Mucosa of rectum (tissue), 2 donors: ENCODE data around the gene TBC1D22A.
"Not testable (repeated sequence)": the region's sequence is repeated elsewhere in the genome, so short reads cannot be mapped to it uniquely, and the experiment has no call there.

Experiments
- H3K27ac ChIP-seq, 2 donors: one replicate each; pipeline ENCODE4 v1.7.0; 2013; ENCODE audit warnings: inconsistent platforms in 2 of 2, low read depth in 2 of 2, low read length in 2 of 2
- H3K27me3 ChIP-seq, 2 donors: one replicate each; pipeline ENCODE4 v1.7.0; 2013; ENCODE audit warnings: low read length in 2 of 2; ENCODE audit not compliant: control insufficient read depth in 2 of 2, insufficient read depth in 2 of 2
- H3K36me3 ChIP-seq, 2 donors: one replicate each; pipeline ENCODE4 v1.7.0; 2013; ENCODE audit warnings: low read length in 2 of 2; ENCODE audit not compliant: control insufficient read depth in 2 of 2, insufficient read depth in 2 of 2
- H3K4me1 ChIP-seq, 2 donors: one replicate each; pipeline ENCODE4 v1.7.0; 2013; ENCODE audit warnings: low read length in 2 of 2, mild to moderate bottlenecking in 1 of 2; ENCODE audit not compliant: control insufficient read depth in 2 of 2, insufficient read depth in 2 of 2
- H3K4me3 ChIP-seq, 2 donors: one replicate each; pipeline ENCODE4 v1.7.0; 2013; ENCODE audit warnings: low read length in 2 of 2
- H3K9ac ChIP-seq, 2 donors: one replicate each; pipeline ENCODE4 v1.7.0; 2013; ENCODE audit warnings: low read length in 2 of 2, low read depth in 1 of 2, mild to moderate bottlenecking in 1 of 2
- H3K9me3 ChIP-seq, 2 donors: one replicate each; pipeline ENCODE4 v1.7.0; 2013; ENCODE audit warnings: low read length in 2 of 2; ENCODE audit not compliant: control insufficient read depth in 2 of 2
- donor health status: healthy.
- donor health status: Normal muscosa, but diverticular disease.

Gene TBC1D22A

DNA sequence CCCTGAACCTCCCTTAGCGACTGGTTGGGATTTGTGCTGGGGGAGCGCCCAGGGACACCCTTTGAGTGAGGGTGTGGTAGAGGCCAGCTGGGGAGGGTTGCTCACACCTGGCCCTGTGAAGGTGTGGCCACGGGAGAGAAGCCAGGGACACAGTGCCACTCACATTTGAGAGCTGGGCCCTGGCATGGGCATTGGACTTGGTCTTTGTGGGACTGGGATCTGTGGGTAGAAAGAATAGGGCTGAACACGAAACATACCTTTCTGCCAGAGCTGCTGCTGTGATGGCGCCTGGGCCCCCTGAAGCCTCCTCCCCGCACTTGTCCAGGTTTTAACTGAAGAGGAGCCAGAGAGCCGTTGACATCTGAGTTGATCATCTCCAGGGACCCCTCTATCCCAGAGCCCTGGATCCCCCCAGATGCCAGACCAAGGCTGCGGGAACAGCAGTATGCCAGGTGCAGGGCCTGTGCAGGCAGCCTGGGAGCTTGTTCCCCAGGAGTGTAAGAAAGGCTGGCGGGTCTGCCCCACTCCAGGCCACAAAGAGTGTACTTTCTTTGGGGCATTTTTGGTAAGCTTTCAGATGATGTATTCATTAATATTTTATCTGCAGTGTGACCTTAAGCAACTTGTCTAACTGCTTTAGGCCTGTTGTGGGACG is 284.1 kb downstream of the TBC1D22A start:
- Histone ChIP-seq H3K4me1 (peaks cover 3 to 25% of the 10 kb centered on the region in 2 donors), H3K9me3 (no peaks in the 10 kb centered on the region), H3K4me3 (no peak overlapping the region), H3K27me3 (no peaks in the 10 kb centered on the region), H3K27ac (no peak overlapping the region), H3K9ac (no peak overlapping the region), H3K36me3 (no peaks in the 10 kb centered on the region)

DNA sequence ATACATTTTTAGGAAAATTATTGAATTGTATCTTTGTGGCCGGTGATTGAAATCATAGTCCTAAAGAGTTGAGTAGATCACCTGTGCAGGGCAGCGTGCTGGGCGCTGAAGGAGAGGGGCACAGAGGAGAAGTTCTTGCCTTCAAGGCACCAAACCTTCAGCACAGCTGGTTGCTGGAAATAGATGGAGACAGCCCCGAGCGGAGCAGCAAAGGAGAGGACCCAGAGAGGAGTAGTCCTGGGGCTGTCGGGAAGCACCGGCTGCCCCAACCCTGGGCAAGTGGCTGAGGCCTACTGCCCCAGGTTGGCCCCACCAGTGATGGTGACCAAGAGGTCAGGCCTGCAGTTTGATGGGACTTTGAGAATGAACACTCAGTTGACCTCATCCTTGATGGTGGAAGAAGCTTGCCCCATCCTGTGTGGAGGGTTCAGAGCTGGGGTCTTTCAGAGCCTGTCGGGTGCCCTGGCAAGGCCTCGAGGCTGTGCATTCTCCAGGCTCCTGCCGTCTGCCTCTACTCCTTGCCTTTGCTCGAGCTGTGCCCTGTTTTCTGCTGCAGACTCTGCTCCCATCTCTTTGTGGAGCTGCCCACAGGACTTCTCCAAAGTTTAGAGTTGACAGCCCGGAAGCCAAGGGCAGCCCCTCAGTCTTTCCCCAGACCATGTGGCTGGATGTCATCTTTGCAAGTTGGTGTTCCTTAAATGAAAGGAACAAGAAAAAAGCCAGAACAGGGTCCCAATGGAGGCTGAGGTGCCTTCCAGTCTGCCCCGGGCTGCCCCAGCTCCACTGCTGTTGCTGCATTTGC is 285.1 kb downstream of the TBC1D22A start:
- Histone ChIP-seq H3K9me3 (no peaks in the 10 kb centered on the region), H3K27ac (no peak overlapping the region), H3K4me1 (peaks cover 3 to 25% of the 10 kb centered on the region in 2 donors), H3K27me3 (no peaks in the 10 kb centered on the region), H3K4me3 (no peak overlapping the region), H3K36me3 (no peaks in the 10 kb centered on the region), H3K9ac (no peak overlapping the region)

GRCh38 chr22:47048123-47049077 is 285.9 kb downstream of the TBC1D22A start:
- peaks cover 0 to under 1% of the 10 kb centered on the region in 2 donors for H3K36me3 ChIP-seq
- no peaks in the 10 kb centered on the region for H3K27me3 ChIP-seq
- H3K4me3 ChIP-seq: no peak overlapping the region
- H3K9ac ChIP-seq: no peak overlapping the region
- no peaks in the 10 kb centered on the region for H3K9me3 ChIP-seq
- H3K4me1 ChIP-seq: peaks cover 3 to 23% of the 10 kb centered on the region in 2 donors
- H3K27ac ChIP-seq: no peak overlapping the region

DNA sequence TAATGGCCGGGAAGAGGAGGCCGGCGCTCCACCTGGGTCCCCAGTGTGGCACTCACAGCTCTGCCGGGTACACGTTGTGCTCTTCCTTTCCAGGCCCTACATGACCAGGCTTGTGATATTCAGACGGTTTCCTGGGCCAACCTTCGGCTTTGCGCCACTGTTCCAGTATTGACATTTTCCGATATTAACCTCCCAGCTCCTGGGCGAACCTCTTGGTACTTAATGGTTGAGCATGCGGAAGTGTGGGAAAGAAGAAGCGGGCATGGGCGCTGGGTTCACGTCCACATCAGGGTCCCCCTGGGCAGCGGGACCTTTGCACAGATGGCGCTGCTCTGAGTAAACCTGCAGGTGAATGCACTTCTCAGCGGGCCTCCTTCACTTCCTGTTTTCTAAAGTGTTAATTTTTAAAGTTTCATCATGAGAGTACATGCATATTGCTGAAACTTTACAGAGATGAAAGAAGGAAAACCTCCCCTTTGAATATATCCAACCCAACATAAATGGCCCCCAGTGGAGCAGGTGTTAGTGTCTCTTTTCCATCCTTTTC is 286.7 kb downstream of the TBC1D22A start:
- H3K36me3 ChIP-seq: peaks cover 4 to 6% of the 10 kb centered on the region in 2 donors
- no peak overlapping the region for H3K9ac ChIP-seq
- H3K27ac ChIP-seq: no peak overlapping the region
- no peaks in the 10 kb centered on the region for H3K9me3 ChIP-seq
- H3K4me1 ChIP-seq: peaks cover 0 to 15% of the 10 kb centered on the region in 2 donors
- H3K4me3 ChIP-seq: no peak overlapping the region
- H3K27me3 ChIP-seq: no peaks in the 10 kb centered on the region

DNA sequence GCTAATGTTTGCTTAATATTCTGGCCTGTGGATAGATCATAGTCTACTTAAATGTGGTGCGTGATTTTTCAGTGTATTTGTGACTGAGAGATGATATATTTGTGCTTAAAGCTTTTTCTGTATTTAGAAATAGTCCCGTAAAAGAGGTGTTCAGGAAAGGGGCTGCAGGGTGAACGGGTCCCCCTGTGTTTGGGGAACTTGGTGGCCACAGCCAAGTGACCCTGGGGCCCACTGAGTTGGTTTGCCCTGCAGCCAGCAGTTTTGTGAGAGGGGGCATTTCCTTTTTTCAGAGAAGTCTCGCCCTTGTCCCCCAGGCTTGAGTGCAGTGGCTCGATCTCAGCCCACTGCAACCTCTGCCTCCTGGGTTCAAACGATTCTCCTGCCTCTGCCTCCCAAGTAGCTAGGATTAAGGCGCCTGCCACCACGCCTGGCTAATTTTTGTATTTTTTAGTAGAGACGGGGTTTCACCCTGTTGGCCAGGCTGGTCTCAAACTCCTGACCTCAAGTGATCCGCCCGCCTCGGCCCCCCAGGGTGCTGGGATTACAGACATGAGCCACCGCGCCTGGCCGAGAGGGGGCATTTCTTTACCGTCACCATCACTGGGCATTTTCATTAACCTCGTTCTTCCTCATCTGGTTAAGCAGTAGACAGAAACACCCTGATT is 287.4 kb downstream of the TBC1D22A start:
- not testable (repeated sequence) for H3K9ac ChIP-seq, H3K9me3 ChIP-seq, H3K36me3 ChIP-seq, H3K4me1 ChIP-seq, H3K4me3 ChIP-seq, H3K27ac ChIP-seq, H3K27me3 ChIP-seq

DNA sequence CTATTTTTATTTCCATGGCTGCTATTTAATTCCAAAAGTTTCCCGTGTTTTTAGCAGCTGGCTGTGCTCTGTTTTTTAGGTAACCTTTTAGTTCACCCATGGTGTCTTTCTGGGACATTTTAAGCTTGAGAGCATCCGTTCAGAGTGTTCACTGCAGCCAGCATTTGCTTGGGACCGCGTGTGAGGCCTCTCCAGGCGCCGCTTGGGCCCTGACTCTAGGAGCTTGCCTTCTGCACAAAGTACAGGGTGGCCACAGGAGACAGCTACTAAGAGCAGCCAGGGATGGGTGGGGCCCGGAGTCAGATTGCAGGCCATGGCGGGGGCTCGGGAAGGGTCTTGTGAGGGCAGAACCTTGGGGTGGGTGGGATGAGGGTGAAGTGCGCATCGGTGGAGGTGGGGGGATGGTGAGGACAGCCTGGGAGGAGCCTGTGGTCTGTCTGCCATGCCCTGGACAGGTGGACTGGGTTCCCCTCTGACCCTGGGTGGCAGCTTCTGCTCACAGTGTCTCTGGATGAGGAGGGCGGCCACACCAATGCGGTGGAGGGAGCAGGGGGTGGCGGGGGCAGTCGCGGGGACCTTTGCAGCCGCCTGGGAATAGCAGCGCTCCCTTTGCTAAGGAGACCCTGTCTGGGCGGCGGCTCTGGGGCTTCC is 288.1 kb downstream of the TBC1D22A start:
- Histone ChIP-seq H3K9me3 (no peaks in the 10 kb centered on the region), H3K9ac (no peak overlapping the region), H3K4me3 (no peak overlapping the region), H3K27me3 (no peaks in the 10 kb centered on the region), H3K27ac (no peak overlapping the region), H3K36me3 (peaks cover 4 to 6% of the 10 kb centered on the region in 2 donors), H3K4me1 (peaks cover 0 to 8% of the 10 kb centered on the region in 2 donors)

GRCh38 chr22:47051441-47052071 is 289.1 kb downstream of the TBC1D22A start:
- no peaks in the 10 kb centered on the region for H3K27me3 ChIP-seq
- peaks cover 0 to 8% of the 10 kb centered on the region in 2 donors for H3K4me1 ChIP-seq
- H3K9ac ChIP-seq: no peak overlapping the region
- peaks cover 4 to 6% of the 10 kb centered on the region in 2 donors for H3K36me3 ChIP-seq
- no peak overlapping the region for H3K4me3 ChIP-seq
- H3K9me3 ChIP-seq: no peaks in the 10 kb centered on the region
- H3K27ac ChIP-seq: no peak overlapping the region

- Histone ChIP-seq H3K27me3 (no peaks in the 10 kb centered on the region), H3K4me1 (peaks cover 0 to 8% of the 10 kb centered on the region in 2 donors), H3K27ac (no peak overlapping the region), H3K4me3 (no peak overlapping the region), H3K9ac (no peak overlapping the region), H3K9me3 (no peaks in the 10 kb centered on the region), H3K36me3 (peaks cover 4 to 6% of the 10 kb centered on the region in 2 donors)
Measured at GRCh38 chr22:47052236-47053012, 290.0 kb downstream of the TBC1D22A start.
